Esophagus muscularis mucosa (tissue), 4 donors: ENCODE results near the gene SLC35B3. TPM values are rescaled to one million over a fixed set of nuclear protein-coding genes. Genes with fewer than 3 reads are reported as not detected.
"Not testable (repeated sequence)": the region's sequence is repeated elsewhere in the genome, so short reads cannot be mapped to it uniquely, and the experiment has no call there.

Experiments used
- DNase-seq: peaks from one replicate; pipeline ENCODE4 v3.0.0-alpha.2; 2017; ENCODE audit errors: extremely low spot score
- H3K27ac ChIP-seq, 4 donors: fragments of 200-600 bp; sonication (generic); replicated peaks in 1 of 4; 1 replicate in 3 of 4; 2 replicates in 1 of 4; pipeline ENCODE4 v1.5.1; 2016 to 2019; ENCODE audit warnings: mild to moderate bottlenecking in 1 of 4
- H3K27me3 ChIP-seq, 4 donors: fragments of 200-600 bp; sonication (generic); one replicate each; pipeline versions ENCODE4 v1.5.1 to v1.6.0; 2016 to 2019
- H3K36me3 ChIP-seq, 4 donors: fragments of 200-600 bp; sonication (generic); one replicate each; pipeline ENCODE4 v1.5.1; 2016 to 2019
- H3K4me1 ChIP-seq, 4 donors: fragments of 200-600 bp; sonication (generic); one replicate each; pipeline ENCODE4 v1.5.1; 2016 to 2019
- H3K4me3 ChIP-seq, 4 donors: fragments of 200-600 bp; sonication (generic); 1 replicate in 2 of 4; 2 replicates in 2 of 4; pipeline ENCODE4 v1.5.1; 2016 to 2019; ENCODE audit warnings: mild to moderate bottlenecking in 4 of 4, moderate library complexity in 1 of 4
- H3K9me3 ChIP-seq, 4 donors: fragments of 200-600 bp; sonication (generic); 1 replicate in 3 of 4; 2 replicates in 1 of 4; pipeline ENCODE4 v1.5.1; 2016 to 2019
- EP300 ChIP-seq: sonication (generic); formaldehyde crosslinking; IDR thresholded peaks from one replicate; pipeline ENCODE4 v1.6.1; 2017; ENCODE audit warnings: antibody characterized with exemption
- POLR2A ChIP-seq: fragments of 450-650 bp; IDR thresholded peaks from one replicate; pipeline ENCODE4 v1.6.1; 2017; ENCODE audit warnings: antibody characterized with exemption, moderate library complexity, mild to moderate bottlenecking, low read depth
- POLR2AphosphoS5 ChIP-seq, 2 donors: sonication (generic); formaldehyde crosslinking; IDR thresholded peaks; one replicate each; pipeline ENCODE4 v1.6.1; 2017; ENCODE audit warnings: antibody characterized with exemption in 2 of 2
- WGBS: methylation state at CpG from one replicate; pipeline ENCODE4 v1.1.5; 2018; 5-methylcytosine and 5-hydroxymethylcytosine counted together
- intact Hi-C: fragments of 100-400 bp; cut with DNase I; formaldehyde crosslinking; loops from one replicate; pipeline ENCODE4 v1.15.1; 2023
- total RNA-seq, 4 donors: library from RNA; depleted of rRNA; stranded (reverse); fragments of >200 nt; gene quantifications; one replicate each; pipeline versions ENCODE4 v1.1.0 to v1.2.1, GENCODE V29; 2016
- TF ChIP-seq, protein P1 (sequence below), 3 experiments: fragments of 200-600 bp in 2 of 3; fragments of 450-650 bp in 1 of 3; sonication (generic) in 2 of 3; IDR thresholded peaks; one replicate each; pipeline ENCODE4 v1.5.1; 2017 to 2019; ENCODE audit warnings: antibody characterized with exemption in 3 of 3, mild to moderate bottlenecking in 2 of 3, moderate library complexity in 1 of 3

The SLC35B3 gene
- total RNA-seq, 4 donors from 2014 or later: 12.1 to 16.6 (median 13.8) TPM

DNA sequence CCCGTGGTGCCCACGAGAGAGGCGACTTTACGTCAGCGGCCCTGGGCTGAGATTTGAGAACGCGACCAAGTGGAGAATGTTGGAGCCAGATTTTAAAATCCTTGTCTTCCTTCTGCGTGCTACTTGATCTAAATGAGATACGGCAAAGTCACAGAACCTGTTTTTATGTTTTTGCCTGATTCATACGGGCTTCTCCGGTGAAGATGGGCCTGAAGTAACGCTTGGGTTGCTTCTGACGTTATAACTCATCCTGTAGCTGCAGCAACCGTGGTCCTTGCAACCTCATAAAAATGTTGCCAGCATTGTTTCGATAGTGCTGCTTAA, 462 bp upstream of the SLC35B3 start:
- intact Hi-C loops: no loop called here
- Histone ChIP-seq H3K36me3 (no peaks in the 10 kb centered on the region), H3K4me1 (peaks cover 8 to 32% (median 28%) of the 10 kb centered on the region in 4 donors), H3K4me3 (peak overlapping the region; percentile 74 to 98 (median 82)), H3K9me3 (no peaks in the 10 kb centered on the region), H3K27ac (peak overlapping the region; percentile 89 to 91 (median 90)), H3K27me3 (no peaks in the 10 kb centered on the region)
- TF ChIP-seq POLR2AphosphoS5 (IDR thresholded peaks at IDR 0.05): no peak
- no peak for TF ChIP-seq POLR2A
- TF ChIP-seq, protein P1, sequence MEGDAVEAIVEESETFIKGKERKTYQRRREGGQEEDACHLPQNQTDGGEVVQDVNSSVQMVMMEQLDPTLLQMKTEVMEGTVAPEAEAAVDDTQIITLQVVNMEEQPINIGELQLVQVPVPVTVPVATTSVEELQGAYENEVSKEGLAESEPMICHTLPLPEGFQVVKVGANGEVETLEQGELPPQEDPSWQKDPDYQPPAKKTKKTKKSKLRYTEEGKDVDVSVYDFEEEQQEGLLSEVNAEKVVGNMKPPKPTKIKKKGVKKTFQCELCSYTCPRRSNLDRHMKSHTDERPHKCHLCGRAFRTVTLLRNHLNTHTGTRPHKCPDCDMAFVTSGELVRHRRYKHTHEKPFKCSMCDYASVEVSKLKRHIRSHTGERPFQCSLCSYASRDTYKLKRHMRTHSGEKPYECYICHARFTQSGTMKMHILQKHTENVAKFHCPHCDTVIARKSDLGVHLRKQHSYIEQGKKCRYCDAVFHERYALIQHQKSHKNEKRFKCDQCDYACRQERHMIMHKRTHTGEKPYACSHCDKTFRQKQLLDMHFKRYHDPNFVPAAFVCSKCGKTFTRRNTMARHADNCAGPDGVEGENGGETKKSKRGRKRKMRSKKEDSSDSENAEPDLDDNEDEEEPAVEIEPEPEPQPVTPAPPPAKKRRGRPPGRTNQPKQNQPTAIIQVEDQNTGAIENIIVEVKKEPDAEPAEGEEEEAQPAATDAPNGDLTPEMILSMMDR (IDR thresholded peaks at IDR 0.05): no peak
- TF ChIP-seq EP300: no peak
- WGBS: 33% methylated on average over 14 of the region's 15 CpGs
- DNase-seq: no peak

DNA sequence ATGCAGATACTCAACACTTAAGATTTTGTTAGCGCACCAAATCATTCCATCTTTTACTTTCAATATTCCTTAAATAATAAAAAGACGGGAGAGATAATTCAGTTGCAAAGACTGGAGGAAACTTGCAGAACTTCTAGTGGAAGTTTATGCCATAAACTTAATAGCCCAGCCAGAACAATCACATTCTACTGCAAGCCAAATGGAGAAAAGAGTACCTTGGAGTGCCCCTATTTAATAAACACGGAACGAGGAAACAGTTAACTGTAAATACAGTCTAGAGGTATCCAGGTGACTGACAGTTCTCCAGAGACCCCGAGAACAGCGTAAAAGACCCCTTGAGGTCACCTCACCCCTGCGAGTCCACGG, 635 bp downstream of the SLC35B3 start:
- TF ChIP-seq, protein P1 (IDR thresholded peaks at IDR 0.05): no peak
- TF ChIP-seq EP300: no peak
- Histone ChIP-seq H3K27ac (peak overlapping the region; percentile 89 to 91 (median 90)), H3K36me3 (peaks cover 0 to 3% (median 0%) of the 10 kb centered on the region in 4 donors), H3K4me3 (peak overlapping the region; percentile 74 to 98 (median 82)), H3K9me3 (no peaks in the 10 kb centered on the region), H3K4me1 (peaks cover 8 to 32% (median 28%) of the 10 kb centered on the region in 4 donors), H3K27me3 (no peaks in the 10 kb centered on the region)
- WGBS: 2% methylated on average over 8 of the region's 8 CpGs
- intact Hi-C loops: no loop called here
- DNase-seq: no peak

DNA sequence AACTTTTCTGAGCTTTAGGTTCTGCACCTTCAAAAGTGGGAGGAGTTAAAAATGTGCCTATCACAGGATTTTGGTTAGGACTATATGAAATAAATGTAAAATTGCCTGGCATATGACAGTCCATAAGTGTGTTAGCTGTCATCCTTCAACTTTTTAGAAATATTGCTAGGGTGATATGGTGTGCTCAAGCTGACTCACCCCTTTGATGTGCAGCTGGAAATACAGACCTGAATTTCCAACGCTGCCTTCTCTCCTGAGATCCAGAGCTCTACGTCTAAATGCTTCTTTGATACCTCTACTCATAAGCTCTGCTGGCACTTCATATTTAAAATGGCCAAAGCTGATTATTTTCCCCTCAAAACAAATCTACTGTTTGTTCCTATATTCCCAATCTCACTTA, 2.7 kb downstream of the SLC35B3 start:
- WGBS: 90% methylated on average over 2 of the region's 2 CpGs
- no peak for TF ChIP-seq POLR2AphosphoS5 (IDR thresholded peaks at IDR 0.05)
- no peak for TF ChIP-seq EP300
- TF ChIP-seq, protein P1 (IDR thresholded peaks at IDR 0.05): no peak
- no peak for TF ChIP-seq POLR2A
- no peak overlapping the region for H3K27ac ChIP-seq
- DNase-seq: no peak
- intact Hi-C loops: no loop called here
- H3K4me1 ChIP-seq: peaks cover 8 to 32% (median 28%) of the 10 kb centered on the region in 4 donors
- H3K27me3 ChIP-seq: no peaks in the 10 kb centered on the region
- H3K36me3 ChIP-seq: peaks cover 0 to 17% (median 6%) of the 10 kb centered on the region in 4 donors
- H3K9me3 ChIP-seq: no peaks in the 10 kb centered on the region
- H3K4me3 ChIP-seq: no peak overlapping the region

DNA sequence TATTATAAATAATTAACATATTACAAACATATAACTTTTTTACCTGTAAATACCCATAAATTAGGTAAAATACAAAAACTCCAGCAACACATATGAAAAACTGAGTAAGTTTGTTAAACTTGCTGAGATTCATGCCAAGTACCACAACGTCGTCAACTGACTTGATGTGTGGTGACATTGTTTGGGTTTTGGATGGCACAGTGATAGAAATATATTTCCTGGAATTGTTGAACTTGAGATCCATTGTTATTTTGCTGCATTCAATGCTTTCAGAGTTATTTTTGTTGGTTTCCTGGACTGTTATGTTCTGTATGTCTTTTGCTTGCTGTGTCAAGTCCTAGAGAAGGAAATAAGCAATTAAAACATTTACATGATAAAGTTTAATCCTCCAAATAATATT, 5.5 kb downstream of the SLC35B3 start:
- WGBS: 77% methylated on average over 2 of the region's 2 CpGs
- TF ChIP-seq POLR2A: no peak
- no peak for TF ChIP-seq EP300
- TF ChIP-seq, protein P1 (IDR thresholded peaks at IDR 0.05): no peak
- TF ChIP-seq POLR2AphosphoS5 (IDR thresholded peaks at IDR 0.05): no peak
- H3K4me3 ChIP-seq: no peak overlapping the region
- H3K9me3 ChIP-seq: no peaks in the 10 kb centered on the region
- H3K27me3 ChIP-seq: no peaks in the 10 kb centered on the region
- no peak overlapping the region for H3K27ac ChIP-seq
- DNase-seq: no peak
- peaks cover 0 to 26% (median 21%) of the 10 kb centered on the region in 4 donors for H3K4me1 ChIP-seq
- H3K36me3 ChIP-seq: peaks cover 0 to 43% (median 26%) of the 10 kb centered on the region in 4 donors
- intact Hi-C loops: no loop called here

DNA sequence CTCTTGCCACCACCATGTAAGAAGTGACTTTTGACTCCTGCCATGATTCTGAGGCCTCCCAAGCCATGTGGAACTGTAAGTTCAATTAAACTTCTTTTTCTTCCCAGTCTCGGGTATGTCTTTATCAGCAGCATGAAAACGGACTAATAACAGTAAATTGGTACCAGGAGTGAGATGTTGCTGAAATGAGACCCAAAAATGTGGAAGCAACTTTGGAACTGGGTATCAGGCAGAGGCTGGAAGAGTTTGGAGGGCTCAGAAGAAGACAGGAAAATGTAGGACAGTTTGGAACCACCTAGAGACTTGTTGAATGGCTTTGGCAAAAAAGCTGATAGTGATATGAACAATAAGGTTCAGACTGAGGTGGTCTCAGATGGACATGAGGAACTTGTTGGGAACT, 8.8 kb downstream of the SLC35B3 start:
- peaks cover 0 to 63% (median 38%) of the 10 kb centered on the region in 4 donors for H3K36me3 ChIP-seq
- H3K4me3 ChIP-seq, H3K27ac ChIP-seq, H3K9me3 ChIP-seq, H3K4me1 ChIP-seq, H3K27me3 ChIP-seq, intact Hi-C loops, DNase-seq: not testable (repeated sequence)
- WGBS: 94% methylated on average over 2 of the region's 2 CpGs
